Glutamatergic neuron (in vitro differentiated cells): ENCODE data around the gene LRRC8C. TPM values are rescaled to one million over a fixed set of nuclear protein-coding genes. Genes with fewer than 3 reads are reported as not detected.

Source experiments
- DNase-seq: peaks from one replicate; pipeline ENCODE4 v3.0.0; 2022
- H3K27ac Mint-ChIP-seq: one replicate; pipeline ENCODE4 v1.8.0; 2020; ENCODE audit warnings: mild to moderate bottlenecking, mixed read lengths, inconsistent platforms; ENCODE audit not compliant: unreplicated experiment
- H3K27me3 Mint-ChIP-seq: one replicate; pipeline ENCODE4 v1.8.0; 2020; ENCODE audit warnings: mild to moderate bottlenecking, moderate library complexity, mixed read lengths, inconsistent platforms; ENCODE audit not compliant: unreplicated experiment
- H3K36me3 Mint-ChIP-seq: one replicate; pipeline ENCODE4 v1.8.0; 2020; ENCODE audit warnings: mild to moderate bottlenecking, mixed read lengths, inconsistent platforms; ENCODE audit not compliant: unreplicated experiment
- H3K4me1 Mint-ChIP-seq: one replicate; pipeline ENCODE4 v1.8.0; 2020; ENCODE audit warnings: mild to moderate bottlenecking, low read depth, mixed read lengths, inconsistent platforms; ENCODE audit not compliant: unreplicated experiment
- H3K4me3 Mint-ChIP-seq: one replicate; pipeline ENCODE4 v1.8.0; 2020; ENCODE audit warnings: mild to moderate bottlenecking, mixed read lengths, inconsistent platforms; ENCODE audit not compliant: unreplicated experiment
- H3K9me3 Mint-ChIP-seq: one replicate; pipeline ENCODE4 v1.8.0; 2020; ENCODE audit warnings: mild to moderate bottlenecking, moderate library complexity, mixed read lengths, inconsistent platforms; ENCODE audit not compliant: unreplicated experiment
- CTCF ChIP-seq: fragments of 200-600 bp; sonication (generic); IDR thresholded peaks from one replicate; pipeline ENCODE4 v1.5.0; 2021; ENCODE audit not compliant: partially characterized antibody, unreplicated experiment
- total RNA-seq: library from RNA; stranded (reverse); fragmentation: NEBNext Ultra II Directional; extraction: Animal tissue kit (Norgen Biotek cat#: 25700); gene quantifications from one replicate; pipeline ENCODE4 v1.2.1, GENCODE V29; 2021; ENCODE audit not compliant: unreplicated experiment

LRRC8C gene
- total RNA-seq, 1 donor from 2014 or later, result 2.6 TPM

DNA sequence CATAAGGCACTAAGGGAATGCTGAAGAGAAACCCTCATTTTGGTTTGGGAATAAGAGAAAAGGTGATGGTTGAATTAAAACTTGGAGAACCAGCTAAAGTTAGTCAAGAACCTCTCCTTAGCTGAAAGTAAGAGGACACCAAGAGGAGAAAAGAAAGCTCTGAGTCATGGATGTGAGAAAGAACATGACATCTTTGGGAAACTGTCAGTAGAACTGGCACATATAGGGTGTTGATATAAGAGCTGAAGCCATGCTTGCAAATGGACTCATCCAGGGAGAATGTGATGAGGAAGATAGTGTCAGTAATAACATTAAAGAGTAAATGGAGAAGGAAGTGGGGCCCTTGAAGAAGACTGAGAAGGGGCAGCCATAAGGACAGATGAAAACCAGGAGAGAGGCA, 54.3 kb downstream of the LRRC8C start:
- H3K27me3 Mint-ChIP-seq, result peaks cover 2% of the 10 kb centered on the region
- DNase-seq, result no peak
- peaks cover 8% of the 10 kb centered on the region for H3K4me1 Mint-ChIP-seq
- no peak overlapping the region for H3K4me3 Mint-ChIP-seq
- no peak for TF ChIP-seq CTCF
- H3K27ac Mint-ChIP-seq, result no peak overlapping the region
- no peaks in the 10 kb centered on the region for H3K9me3 Mint-ChIP-seq
- peaks cover 7% of the 10 kb centered on the region for H3K36me3 Mint-ChIP-seq

- H3K36me3 Mint-ChIP-seq, result peaks cover 7% of the 10 kb centered on the region
- H3K27ac Mint-ChIP-seq, result no peak overlapping the region
- no peaks in the 10 kb centered on the region for H3K9me3 Mint-ChIP-seq
- H3K27me3 Mint-ChIP-seq, result peaks cover 2% of the 10 kb centered on the region
- no peak for TF ChIP-seq CTCF
- H3K4me3 Mint-ChIP-seq, result no peak overlapping the region
- no peak for DNase-seq
- H3K4me1 Mint-ChIP-seq, result peaks cover 11% of the 10 kb centered on the region
These were observed 55.7 kb downstream of the LRRC8C start for GRCh38 chr1:89688607-89689006.

DNA sequence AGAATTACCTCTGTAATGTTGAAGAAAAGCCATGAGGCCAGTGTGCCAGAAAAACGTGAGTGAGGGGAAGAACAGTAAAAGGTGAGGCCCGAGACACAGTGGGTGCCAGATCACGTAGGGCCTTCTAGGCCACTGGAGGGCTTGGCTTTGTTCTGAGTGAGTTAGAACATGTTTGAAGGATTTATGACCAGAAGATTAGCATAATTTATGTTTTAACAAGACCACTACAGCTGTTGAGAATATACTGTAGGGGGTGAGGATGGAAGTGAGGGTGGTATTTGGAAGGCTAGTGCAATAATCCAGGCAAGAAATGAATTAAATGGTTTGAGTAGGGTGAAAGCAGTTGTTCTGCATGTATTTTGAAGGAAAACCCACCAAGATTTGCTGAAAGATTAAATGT, 56.3 kb downstream of the LRRC8C start:
- H3K27ac Mint-ChIP-seq, result no peak overlapping the region
- no peak for DNase-seq
- H3K4me3 Mint-ChIP-seq, result no peak overlapping the region
- peaks cover 11% of the 10 kb centered on the region for H3K4me1 Mint-ChIP-seq
- H3K36me3 Mint-ChIP-seq, result peaks cover 7% of the 10 kb centered on the region
- no peaks in the 10 kb centered on the region for H3K9me3 Mint-ChIP-seq
- H3K27me3 Mint-ChIP-seq, result peaks cover 2% of the 10 kb centered on the region
- no peak for TF ChIP-seq CTCF

DNA sequence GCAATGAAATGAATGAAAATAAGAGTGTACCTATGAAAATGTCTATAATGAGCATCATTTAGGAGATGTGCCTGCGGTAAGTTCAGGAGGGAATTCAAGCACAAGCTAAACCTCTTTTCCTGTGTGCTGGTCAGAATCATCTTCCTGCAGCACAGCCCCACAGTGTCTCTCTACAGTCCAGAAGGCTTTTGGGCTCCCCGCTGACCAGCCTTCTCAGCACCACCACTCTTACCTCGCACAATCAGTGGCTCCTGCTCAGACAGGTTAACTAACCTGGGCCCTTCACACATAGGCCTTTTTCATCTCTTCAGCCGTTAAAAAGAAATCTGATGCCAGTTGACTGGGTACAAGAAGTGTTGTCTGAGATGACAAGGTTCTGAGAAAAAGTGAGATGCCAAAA, 57.7 kb downstream of the LRRC8C start:
- H3K36me3 Mint-ChIP-seq, result peaks cover 7% of the 10 kb centered on the region
- no peak overlapping the region for H3K27ac Mint-ChIP-seq
- no peaks in the 10 kb centered on the region for H3K9me3 Mint-ChIP-seq
- no peak for DNase-seq
- H3K4me1 Mint-ChIP-seq, result peaks cover 11% of the 10 kb centered on the region
- peaks cover 2% of the 10 kb centered on the region for H3K27me3 Mint-ChIP-seq
- H3K4me3 Mint-ChIP-seq, result no peak overlapping the region
- TF ChIP-seq CTCF, result no peak

DNA sequence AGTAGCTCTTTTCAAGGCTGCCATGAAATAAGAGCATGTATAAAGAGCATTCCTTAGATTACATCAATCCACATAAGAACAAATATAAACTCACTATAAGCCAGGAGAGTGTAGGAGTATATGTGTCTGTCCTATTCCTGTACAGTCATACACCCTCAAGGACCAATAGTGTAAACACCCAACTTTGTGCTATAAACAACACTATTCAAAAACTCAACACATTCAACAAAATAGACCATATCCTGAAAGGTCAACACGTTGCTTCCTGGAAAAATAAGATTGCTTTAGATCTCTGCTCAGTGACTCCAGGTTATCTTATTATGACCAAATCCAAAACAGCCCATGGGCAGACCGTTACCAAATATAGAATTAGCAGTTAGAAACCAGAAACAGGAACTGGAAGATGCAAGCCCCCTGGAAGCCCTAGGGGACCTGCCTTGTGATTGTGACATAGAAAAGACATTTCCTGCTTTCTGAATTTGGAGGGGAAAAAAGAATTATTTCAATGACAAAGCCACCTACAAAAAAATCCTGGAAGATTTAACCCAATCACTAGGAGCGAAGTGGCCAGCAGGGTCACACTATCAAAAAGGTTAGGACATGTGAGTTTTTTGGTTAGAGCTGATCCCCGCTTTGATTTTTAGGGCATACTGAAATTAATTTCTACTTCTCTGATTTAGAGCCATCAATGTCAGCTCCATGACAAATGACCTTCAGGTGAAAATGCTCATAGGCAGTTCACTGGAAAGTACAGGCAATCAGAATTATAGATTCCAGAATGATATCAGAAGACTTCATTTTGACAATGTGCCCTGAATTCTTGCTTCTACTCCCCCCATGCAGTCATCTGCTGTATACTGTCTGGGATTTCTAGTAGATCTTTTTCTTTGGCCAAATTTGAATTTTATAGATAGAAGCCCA, 59.9 kb downstream of the LRRC8C start:
- DNase-seq, result no peak
- peaks cover 11% of the 10 kb centered on the region for H3K4me1 Mint-ChIP-seq
- no peak overlapping the region for H3K4me3 Mint-ChIP-seq
- H3K9me3 Mint-ChIP-seq, result no peaks in the 10 kb centered on the region
- peaks cover 2% of the 10 kb centered on the region for H3K27me3 Mint-ChIP-seq
- no peak overlapping the region for H3K27ac Mint-ChIP-seq
- no peak for TF ChIP-seq CTCF
- no peaks in the 10 kb centered on the region for H3K36me3 Mint-ChIP-seq
